Mesothelial cell of epicardium (in vitro differentiated cells): ENCODE results near the gene ZNF25. TPM values are rescaled to one million over a fixed set of nuclear protein-coding genes. Genes with fewer than 3 reads are reported as not detected.
"Not testable (repeated sequence)": the region's sequence is repeated elsewhere in the genome, so short reads cannot be mapped to it uniquely, and the experiment has no call there.

Source experiments
- DNase-seq, 2 experiments: peaks; one replicate each; pipeline ENCODE4 v3.0.0; 2021; ENCODE audit warnings: low spot score in 2 of 2; ENCODE audit not compliant: unreplicated experiment in 2 of 2
- H3K27ac Mint-ChIP-seq: 2 replicates; pipeline ENCODE4 v1.8.0; 2021; ENCODE audit warnings: mixed read lengths
- H3K27me3 Mint-ChIP-seq: 2 replicates; pipeline ENCODE4 v1.8.0; 2021; ENCODE audit warnings: low read depth, mixed read lengths
- H3K36me3 Mint-ChIP-seq: 2 replicates; pipeline ENCODE4 v1.8.0; 2021; ENCODE audit warnings: mixed read lengths
- H3K4me1 Mint-ChIP-seq: 2 replicates; pipeline ENCODE4 v1.8.0; 2021; ENCODE audit warnings: mixed read lengths
- H3K4me3 Mint-ChIP-seq: 2 replicates; pipeline ENCODE4 v1.8.0; 2021; ENCODE audit warnings: mild to moderate bottlenecking, moderate library complexity, mixed read lengths
- H3K9me3 Mint-ChIP-seq: 2 replicates; pipeline ENCODE4 v1.8.0; 2021; ENCODE audit warnings: mixed read lengths
- total RNA-seq: library from RNA; stranded (reverse); gene quantifications from 3 replicates; pipeline ENCODE4 v1.2.1, GENCODE V29; 2021
- TF ChIP-seq, protein P1 (sequence below): fragments of 200-600 bp; sonication (generic); IDR thresholded peaks from one replicate; pipeline ENCODE4 v1.5.0; 2021; ENCODE audit warnings: antibody characterized with exemption; ENCODE audit not compliant: unreplicated experiment

Gene ZNF25
- total RNA-seq, 1 donor from 2014 or later, result 12.3 TPM

DNA sequence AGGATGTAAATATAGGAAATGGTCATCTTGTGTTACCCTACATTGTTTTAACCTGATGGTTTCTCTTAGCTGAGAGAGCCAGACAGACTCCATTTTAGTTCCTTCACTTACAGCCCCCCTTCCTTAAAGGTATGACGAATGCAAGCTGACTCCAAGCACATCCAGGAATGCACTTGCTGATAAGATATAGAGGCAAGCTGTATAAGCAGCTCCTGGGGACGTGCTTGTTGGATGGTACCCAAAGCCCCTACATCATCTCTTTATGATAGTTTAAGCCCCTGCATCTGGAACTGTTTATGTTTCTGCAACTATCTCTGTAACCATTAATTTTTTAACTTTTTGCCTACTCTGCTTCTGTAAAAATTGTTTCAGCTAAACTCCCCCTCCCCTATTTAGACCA, 41.7 kb downstream of the ZNF25 start:
- Mint-ChIP-seq H3K36me3 (no peaks in the 10 kb centered on the region), H3K27ac (no peak overlapping the region), H3K9me3 (peaks cover 56% of the 10 kb centered on the region), H3K4me1 (no peaks in the 10 kb centered on the region), H3K27me3 (no peaks in the 10 kb centered on the region), H3K4me3 (no peak overlapping the region)
- DNase-seq, result no peak
- TF ChIP-seq, protein P1, sequence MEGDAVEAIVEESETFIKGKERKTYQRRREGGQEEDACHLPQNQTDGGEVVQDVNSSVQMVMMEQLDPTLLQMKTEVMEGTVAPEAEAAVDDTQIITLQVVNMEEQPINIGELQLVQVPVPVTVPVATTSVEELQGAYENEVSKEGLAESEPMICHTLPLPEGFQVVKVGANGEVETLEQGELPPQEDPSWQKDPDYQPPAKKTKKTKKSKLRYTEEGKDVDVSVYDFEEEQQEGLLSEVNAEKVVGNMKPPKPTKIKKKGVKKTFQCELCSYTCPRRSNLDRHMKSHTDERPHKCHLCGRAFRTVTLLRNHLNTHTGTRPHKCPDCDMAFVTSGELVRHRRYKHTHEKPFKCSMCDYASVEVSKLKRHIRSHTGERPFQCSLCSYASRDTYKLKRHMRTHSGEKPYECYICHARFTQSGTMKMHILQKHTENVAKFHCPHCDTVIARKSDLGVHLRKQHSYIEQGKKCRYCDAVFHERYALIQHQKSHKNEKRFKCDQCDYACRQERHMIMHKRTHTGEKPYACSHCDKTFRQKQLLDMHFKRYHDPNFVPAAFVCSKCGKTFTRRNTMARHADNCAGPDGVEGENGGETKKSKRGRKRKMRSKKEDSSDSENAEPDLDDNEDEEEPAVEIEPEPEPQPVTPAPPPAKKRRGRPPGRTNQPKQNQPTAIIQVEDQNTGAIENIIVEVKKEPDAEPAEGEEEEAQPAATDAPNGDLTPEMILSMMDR, result no peak

DNA sequence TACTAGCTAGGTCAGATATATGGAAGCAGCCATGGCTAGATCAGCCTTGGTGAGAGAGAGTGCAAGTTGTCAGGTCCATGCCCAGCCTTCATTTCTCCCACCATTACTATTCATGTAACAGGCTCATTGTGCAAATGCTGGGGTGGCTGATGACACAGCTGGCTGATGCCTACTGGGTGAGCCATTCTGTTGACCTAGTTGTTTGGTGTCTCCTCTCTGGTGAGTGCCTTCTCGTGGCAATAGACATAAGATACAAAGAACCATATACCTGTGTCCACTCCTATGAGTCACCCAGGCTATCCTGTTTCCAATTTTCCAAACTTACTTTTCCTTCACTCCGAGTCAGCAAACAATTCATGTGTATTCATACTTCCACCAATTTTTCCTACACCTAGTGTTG, 46.0 kb downstream of the ZNF25 start:
- Mint-ChIP-seq H3K4me1 (no peaks in the 10 kb centered on the region), H3K4me3 (no peak overlapping the region), H3K36me3 (no peaks in the 10 kb centered on the region), H3K27me3 (no peaks in the 10 kb centered on the region), H3K9me3 (peaks cover 51% of the 10 kb centered on the region), H3K27ac (no peak overlapping the region)
- TF ChIP-seq, protein P1, result no peak
- DNase-seq, result no peak

DNA sequence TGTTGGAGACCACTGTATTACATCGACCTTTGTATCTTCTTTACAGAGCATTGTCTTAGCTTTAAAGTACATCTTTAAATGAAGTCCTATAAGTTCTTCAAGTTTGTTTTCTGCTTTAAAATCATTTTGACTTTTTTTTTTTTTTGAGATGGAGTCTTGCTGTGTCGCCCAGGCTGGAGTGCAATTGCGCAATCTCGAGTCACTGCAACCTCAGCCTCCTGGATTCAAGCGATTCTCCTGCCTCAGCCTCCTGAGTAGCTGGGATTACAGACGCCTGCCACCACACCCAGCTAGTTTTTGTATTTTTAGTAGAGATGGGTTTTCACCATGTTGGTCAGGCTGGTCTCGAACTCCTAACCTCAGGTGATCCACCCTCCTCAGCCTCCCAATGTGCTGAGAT, 68.3 kb downstream of the ZNF25 start:
- not testable (repeated sequence) for H3K27ac Mint-ChIP-seq, H3K4me3 Mint-ChIP-seq, DNase-seq, H3K4me1 Mint-ChIP-seq, H3K27me3 Mint-ChIP-seq, H3K36me3 Mint-ChIP-seq
- H3K9me3 Mint-ChIP-seq, result peaks cover 65% of the 10 kb centered on the region

DNA sequence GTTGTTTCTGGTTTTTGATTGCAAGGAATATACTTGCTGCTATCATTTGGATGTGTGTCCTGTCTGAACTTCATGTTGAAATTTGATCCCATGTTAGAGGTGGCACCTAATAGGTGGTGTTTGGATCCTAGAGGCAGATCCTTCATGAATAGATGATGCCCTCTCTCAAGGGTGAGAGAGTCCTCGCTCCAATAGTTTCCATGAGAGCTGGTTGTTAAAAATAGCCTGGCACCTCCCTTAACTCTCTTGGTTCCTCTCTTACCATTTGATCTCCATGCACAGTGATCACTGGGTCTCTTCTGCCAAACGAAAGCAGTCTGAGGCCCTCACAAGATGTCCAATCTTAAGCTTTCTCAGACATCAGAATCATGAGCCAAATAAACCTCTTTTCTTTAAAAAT, 70.1 kb downstream of the ZNF25 start:
- no peaks in the 10 kb centered on the region for H3K36me3 Mint-ChIP-seq
- H3K9me3 Mint-ChIP-seq, result peaks cover 55% of the 10 kb centered on the region
- H3K4me3 Mint-ChIP-seq, result no peak overlapping the region
- no peaks in the 10 kb centered on the region for H3K27me3 Mint-ChIP-seq
- DNase-seq, result no peak
- H3K4me1 Mint-ChIP-seq, result no peaks in the 10 kb centered on the region
- H3K27ac Mint-ChIP-seq, result no peak overlapping the region
- TF ChIP-seq, protein P1, result no peak

Other genes starting within 250 kb of the ZNF25 start
- 14.5 to 16.3 TPM (median 15.8 TPM) in 3 replicates for gene ZNF248, start 119.0 kb downstream of the ZNF25 start, total RNA-seq
- gene ZNF33A, start 34.0 kb upstream of the ZNF25 start, total RNA-seq, result 35.9 to 37.5 TPM (median 36.1 TPM) in 3 replicates
- gene ZNF37A, start 117.7 kb upstream of the ZNF25 start, total RNA-seq, result 24.2 to 24.9 TPM (median 24.8 TPM) in 3 replicates